G401 (cell line): ENCODE results near the gene HTRA3. TPM values are rescaled to one million over a fixed set of nuclear protein-coding genes. Genes with fewer than 3 reads are reported as not detected.
A peak's percentile ranks its signal among the peaks of the same experiment; 100 is the strongest.

Source experiments
- DNase-seq: peaks from one replicate; pipeline ENCODE4 v3.0.0-alpha.2; 2015; ENCODE audit warnings: low spot score
- in situ Hi-C: cut with HindIII; loops from 2 replicates; pipeline ENCODE4 v1.10.0; 2016; ENCODE audit warnings: low sequenced_read_pairs, mixed read lengths
- total RNA-seq: library from RNA; depleted of rRNA; stranded (reverse); fragments of >200 nt; shearing (Covaris generic); gene quantifications from 2 replicates; pipeline ENCODE4 v1.2.3, GENCODE V29; 2014

The HTRA3 gene
- total RNA-seq, 1 experiment from 2014 or later = 0.14 TPM

DNA sequence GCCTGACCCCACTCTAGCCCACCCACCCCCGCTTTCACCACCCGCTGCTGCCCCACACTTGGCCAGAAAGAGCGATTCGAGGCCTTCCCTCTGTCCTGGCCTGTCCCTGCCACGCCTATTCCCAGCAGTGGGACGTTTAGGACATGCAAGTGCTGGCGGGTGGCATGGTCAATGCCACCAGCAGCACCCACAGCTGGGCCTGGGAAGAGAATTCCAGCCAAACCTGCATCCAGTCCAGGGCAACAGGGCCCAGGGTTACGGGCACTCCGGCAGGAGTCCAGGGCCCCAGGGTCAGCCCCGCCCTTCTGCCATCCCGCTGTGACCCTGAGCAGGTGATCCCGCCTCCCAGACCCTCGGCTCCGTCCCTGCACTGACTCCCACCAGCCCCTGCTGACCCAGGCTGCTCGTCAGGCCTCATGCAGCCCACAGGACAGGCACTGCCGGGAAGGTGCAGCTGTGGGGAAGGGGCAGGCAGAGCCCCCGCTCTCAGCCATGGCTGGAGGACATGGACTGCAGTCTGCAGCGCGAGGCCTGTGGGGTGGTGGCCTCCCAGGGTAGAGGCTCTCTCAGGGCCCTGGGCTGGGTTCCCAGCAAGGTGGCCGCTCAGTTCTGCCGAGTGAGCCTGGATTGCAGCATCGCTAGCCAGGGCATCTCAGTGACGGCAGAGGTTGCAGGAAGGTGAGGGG lies 6.8 kb upstream of the HTRA3 start:
- DNase-seq = no peak
- in situ Hi-C loops = no loop called here

DNA sequence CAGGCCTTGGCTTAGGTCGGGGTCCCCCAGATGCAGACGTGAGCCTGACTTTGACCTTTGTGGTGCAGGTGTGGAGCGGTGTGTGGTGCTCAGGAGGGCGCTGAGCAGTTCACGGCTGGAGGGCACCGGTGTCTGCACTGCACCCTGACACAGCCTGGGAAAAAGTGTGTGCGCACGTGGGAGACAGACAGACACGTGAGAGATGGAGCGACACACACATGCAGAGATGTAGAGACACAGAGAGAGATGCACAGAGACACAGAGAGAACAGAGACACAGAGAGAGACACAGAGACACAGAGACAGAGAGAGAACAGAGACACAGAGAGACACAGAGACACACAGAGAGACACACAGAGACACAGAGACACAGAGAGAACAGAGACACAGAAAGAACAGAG lies 6.2 kb upstream of the HTRA3 start:
- in situ Hi-C loops = no loop called here
- no peak for DNase-seq

DNA sequence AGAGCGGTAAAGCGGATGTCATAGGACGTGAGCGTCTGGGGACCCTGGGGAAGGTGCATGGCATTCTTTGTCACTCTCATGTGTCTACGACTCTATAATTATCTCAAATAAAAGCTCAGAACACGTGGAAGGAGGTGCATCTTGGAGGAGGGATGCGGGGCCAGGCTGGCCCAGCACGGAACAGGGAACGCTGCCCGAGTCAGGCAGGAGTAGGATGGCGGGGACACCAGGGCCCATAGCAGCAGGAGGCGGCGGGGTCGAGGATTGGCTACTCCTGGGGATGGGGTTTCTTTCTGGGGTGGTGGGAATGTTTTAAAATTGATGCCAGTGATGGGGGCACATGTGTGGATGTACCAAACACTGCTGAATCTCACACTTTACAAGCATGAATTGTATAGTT lies 5.4 kb upstream of the HTRA3 start:
- no peak for DNase-seq
- in situ Hi-C loops = no loop called here

DNA sequence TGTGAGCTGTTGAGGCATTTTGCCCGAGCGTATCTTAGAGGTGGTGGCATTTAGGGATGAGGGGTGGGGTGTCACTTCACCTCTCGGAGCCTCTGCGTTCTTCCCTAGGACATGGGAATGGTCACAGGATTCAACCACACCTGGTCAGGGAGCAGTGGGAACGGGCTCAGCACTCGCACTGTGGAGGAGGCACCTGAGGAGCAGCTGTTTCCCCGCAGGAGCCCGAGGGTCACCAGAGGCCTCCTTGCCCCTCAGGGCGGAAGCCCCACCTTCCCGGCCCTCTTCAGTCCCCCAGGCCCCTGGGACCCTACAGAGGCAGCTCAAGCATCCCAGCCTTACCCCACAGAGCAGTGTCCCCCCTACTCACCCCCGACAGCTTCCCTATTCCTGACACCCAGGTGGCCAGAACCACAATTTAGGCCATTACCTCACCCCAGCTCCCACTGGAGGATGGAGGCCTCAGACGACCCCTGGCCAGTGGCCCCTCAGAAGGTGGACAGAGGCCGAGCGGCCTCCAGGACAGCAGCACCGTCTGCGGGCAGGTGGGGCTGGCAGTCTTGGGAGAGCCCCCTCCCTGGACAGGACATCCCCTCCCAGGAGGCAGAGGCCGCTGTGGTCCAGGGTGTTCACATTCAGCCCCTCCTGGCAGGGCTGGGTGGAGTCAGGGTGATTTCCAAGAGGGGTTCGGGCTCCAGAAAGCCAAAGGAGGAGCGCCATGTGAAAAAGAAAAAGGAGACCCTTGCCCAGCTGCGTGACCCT lies 4.2 kb upstream of the HTRA3 start:
- in situ Hi-C loops = no loop called here
- no peak for DNase-seq

DNA sequence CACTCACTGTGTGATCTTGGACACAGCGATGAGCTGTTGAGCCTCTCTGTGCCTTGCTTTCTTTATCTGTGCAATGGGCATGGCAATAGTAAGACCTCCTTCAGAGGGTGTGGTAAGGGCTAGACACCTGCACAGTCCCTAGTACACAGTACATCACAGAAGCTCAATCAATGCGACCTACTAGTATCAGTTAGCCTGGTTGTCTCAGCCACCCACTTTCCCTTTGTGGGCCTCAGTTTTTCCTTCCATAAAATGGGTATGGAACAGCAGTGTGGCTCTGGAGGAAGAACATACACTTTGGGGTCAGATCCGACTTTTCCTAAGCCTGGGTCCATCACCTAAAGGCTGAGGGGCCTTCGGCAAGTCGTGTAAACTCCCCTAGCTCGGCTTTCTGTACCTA lies 3.5 kb upstream of the HTRA3 start:
- DNase-seq = no peak
- in situ Hi-C loops = no loop called here

DNA sequence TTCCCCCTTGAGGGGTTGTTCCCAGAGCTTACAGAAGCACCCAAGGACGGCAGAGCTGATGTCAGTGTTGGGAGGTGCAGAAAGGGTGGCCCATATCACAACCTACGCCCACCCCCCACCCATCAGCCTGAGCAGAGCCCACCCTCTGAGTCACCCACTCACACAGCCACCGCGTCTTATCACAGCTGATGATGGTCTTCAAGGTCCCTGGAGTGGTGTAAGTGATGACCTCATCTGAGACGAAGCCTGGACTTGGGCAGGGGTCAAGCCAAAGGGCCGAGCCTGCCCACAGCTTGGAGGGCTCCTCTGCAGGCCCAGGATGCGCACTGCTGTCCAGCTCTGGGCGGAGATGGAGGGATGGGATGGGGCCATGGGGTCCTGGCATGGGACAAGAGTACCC lies 3.0 kb upstream of the HTRA3 start:
- in situ Hi-C loops = no loop called here
- DNase-seq = no peak

DNA sequence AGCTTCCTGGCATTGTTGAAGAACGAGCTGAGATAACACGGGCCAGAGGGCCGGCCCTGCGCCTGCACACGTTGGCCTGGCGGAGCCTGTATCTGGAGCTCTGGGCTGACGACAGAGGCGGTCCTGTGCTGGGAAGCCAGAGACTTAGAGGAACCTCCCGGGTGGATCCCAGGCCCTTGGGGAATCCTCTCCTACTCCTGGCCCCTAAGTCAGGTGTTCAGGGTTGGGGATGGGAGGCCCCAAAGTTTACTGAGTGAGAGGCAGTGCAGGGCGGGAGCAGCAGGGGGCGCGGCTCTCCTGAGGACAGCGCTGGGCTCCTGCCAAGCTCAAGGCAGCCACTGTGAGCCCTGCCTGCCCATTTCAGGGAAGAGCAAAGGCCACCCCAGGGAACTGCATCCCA lies 2.5 kb upstream of the HTRA3 start:
- no peak for DNase-seq
- in situ Hi-C loops = no loop called here

DNA sequence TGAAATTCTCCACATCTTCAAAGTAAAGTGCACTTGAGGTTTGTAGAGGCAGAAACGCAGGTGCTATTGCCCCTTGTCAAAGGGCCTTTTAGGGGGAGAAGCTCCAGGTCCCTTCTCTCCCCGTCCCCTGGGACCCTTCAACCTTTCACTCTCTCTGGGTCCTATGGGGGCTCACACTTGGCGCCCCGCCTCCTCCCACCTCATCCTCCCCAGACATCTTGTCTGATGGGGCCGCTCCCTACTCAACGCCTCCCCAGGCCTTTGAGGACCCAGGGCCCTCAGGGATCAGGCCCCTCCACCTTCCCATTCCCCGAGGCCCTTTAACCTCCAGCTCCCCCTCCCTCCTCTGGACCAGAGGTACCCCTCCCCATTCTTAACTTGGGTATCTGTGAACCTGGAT lies 1.3 kb upstream of the HTRA3 start:
- DNase-seq = no peak
- in situ Hi-C loops = no loop called here

DNA sequence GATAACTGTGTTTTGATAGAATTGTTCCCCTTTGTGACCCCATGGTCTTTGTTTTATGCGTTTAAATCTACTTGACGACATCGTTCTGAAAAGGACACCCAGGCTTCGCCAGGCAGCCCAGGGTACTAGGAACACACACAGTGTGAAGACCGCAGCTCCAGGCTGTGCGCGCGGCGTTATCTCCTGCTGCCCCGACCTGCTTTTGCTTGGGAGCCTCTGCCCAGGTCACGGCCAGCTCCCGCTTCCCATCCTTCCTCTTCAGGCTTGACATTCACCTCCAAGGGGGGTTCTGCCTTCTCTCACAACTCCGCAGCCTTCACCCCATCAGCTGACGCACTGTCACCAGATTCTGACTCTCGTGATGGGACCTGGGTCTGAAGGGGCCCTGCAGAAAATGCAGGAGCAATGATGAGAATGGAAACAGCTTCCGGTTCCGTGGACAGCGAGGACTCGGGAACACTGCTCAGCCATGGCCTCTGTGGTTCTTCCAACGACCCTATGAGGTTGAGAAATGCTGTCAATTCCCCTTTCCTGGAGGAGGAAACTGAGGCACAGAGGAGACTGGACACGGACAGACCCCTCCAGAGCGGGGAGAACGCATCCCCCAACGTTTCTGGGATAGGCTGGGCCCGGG lies 536 bp upstream of the HTRA3 start:
- in situ Hi-C loops = no loop called here
- no peak for DNase-seq

DNA sequence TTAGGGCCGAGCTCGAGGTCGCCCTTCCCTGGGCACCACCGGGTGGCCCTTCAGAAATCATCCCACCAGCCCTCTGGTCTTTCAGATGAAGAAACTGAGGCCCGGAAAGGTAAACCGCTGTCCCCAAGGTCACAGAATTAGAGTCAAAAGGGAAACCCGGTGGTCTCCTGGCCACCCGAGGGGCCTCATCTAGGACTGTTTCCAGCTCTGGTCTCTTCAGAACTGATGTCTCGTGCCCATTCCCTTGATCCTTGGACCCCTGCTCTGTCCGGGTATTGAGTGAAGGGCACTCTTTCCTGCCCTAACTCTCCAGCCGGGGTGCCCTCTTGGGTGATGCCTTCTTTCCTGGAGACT lies 841 bp downstream of the HTRA3 start:
- in situ Hi-C loops = no loop called here
- DNase-seq = no peak

DNA sequence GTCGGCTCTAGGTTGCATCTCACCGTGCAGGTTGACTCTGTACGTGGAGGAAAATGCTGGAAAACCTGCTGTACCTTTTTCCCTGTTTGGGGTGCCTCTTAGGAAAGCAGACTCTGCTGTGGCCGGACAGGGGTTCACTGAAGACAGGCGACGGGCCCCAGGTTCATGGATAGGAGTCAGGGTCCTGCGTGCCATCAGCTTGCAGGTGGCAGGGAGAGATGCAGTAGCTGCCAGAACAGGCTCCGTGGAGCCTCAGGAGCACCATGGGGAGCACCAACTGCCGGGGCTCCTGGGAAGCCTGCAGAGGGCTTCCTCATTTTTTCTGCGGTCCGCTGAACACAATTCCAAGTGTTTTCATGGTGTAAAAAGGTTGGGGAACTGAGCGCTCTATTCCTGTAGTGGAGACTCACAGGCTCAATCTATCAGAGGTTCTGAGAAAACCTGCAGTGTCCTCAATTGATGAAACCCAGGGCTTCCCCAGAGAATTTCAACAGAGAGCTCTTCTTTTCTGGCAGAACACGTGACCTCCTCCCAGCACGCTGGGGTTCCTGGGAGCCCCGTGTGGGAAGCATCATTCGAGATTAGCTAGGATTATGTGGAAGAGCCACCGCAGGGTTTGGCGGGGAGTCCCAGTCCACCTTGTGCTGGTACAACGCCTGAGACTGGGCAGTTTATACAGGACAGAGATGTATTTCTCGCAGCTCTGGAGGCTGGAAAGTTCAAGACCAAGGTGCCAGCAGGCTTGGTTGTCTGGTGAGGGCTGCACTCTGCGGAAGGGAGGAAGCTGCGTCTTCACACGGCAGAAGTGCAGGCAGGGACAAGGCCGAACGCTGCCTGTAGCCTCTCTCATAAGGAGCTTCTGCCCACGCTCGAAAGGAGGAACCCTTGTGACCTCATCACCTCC lies 1.6 kb downstream of the HTRA3 start:
- DNase-seq = no peak
- in situ Hi-C loops = no loop called here

DNA sequence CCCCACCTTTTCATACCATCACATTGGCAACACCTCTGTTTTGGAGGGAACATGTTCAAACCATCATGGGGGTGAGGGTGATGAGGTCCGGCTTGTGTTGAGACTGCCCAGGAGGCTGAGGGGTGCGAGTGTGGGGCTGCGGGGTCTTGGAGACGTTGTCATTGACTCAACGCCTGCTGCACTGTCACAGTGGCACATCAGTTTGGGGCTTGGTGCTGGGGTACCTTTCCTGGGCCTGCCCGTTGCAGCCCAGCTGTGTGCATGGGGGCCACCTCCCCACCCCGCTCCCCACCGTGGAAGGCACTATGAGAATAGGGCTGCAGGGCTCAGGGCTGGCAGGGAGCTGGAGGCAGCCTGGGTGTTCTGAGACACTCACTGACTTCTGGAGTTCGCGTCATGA lies 2.3 kb downstream of the HTRA3 start:
- in situ Hi-C loops = no loop called here
- no peak for DNase-seq

DNA sequence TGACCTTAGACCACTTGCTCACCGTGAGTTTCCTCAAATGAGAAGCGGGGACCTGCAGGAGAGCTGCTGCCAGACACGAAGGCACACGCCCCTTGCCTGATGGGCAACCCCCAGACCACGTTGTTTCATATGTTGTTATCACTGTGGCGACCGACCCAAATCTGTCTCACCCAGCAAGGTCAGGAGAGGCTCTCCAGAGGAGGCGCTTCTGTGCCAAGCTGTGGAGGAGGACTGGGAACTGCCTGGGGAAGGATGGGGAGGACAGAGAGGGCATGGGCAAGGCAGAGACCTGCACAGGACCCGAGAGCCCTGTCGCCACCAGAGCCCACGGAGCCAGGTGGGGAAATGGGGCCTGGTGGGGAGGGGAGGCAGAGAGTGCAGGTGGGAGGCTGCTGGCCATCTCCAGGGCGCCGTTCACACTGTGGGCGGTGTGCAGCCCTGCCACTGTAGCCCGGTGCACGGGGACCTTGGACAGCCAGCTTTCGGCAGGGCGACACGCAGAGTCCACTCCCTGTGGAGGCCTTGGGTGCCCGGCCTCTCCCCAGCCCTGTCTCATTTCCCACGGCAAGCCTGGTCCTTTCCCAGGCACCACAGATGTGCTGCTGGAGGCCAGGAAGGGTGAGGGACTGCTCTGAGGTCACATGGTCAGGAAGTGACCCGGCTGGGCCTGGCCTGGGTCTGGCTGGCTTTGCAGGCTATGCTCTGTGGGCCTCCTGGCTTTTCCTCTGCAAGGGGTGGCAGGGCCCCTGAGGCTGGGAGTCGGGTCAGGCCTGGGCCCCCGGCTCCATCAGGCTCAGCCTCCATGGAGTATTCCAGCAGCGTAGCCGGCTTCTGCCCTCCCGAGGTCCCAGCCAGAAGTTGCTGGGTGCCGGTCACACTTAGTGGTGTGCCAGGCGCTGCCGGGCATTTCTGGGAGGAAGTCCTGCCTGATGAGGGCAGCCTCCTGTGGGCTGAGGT lies 3.2 kb downstream of the HTRA3 start:
- DNase-seq = no peak
- in situ Hi-C loops = no loop called here

DNA sequence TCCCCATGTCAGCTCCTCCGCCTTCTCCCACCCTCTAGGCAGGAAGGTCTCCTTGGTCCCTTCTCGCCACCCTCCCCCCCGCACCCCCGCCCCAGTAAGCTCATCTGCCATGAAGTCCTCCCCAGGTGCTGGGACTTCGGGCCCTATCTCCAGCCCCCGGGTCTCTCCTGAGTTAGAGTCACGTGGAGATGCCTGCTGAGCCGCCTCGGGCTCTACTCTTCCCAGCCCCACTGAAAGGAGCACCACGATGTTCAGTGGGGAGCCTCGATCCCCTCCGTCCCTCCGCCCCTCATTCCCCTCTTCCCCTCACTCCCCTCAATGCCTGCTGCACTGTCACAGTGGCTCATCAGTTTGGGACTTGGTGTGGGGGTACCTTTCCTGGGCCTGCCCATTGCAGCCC lies 3.9 kb downstream of the HTRA3 start:
- DNase-seq = no peak
- in situ Hi-C loops = no loop called here

DNA sequence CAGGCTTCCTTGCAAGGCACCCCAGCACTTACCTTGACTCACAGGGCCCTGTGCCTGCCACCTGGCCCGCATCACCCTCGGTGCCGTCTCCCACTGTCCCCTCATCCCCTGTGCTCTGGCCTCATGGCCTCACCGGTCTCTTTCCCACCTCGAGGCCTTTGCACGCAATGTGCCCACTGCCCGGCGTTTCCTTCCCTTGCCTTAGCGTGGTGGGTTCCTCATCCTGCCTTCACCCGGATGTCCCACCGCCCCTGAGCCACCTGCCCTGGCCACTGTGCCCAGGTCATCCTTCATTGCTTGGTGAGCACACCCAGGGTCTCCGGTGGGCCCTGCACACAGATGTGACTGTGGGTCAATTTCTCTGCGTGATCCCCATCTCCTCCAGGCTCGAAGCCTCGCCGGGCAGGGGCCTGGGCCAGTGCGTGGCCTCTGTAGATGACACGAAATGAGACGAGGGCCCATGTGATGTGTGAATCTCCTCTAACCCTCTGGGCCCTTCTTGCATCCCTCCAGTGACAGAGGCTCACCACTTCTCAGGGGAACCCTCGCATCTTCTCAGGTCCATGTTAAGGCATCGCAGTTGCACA lies 4.6 kb downstream of the HTRA3 start:
- DNase-seq = no peak
- in situ Hi-C loops = no loop called here

DNA sequence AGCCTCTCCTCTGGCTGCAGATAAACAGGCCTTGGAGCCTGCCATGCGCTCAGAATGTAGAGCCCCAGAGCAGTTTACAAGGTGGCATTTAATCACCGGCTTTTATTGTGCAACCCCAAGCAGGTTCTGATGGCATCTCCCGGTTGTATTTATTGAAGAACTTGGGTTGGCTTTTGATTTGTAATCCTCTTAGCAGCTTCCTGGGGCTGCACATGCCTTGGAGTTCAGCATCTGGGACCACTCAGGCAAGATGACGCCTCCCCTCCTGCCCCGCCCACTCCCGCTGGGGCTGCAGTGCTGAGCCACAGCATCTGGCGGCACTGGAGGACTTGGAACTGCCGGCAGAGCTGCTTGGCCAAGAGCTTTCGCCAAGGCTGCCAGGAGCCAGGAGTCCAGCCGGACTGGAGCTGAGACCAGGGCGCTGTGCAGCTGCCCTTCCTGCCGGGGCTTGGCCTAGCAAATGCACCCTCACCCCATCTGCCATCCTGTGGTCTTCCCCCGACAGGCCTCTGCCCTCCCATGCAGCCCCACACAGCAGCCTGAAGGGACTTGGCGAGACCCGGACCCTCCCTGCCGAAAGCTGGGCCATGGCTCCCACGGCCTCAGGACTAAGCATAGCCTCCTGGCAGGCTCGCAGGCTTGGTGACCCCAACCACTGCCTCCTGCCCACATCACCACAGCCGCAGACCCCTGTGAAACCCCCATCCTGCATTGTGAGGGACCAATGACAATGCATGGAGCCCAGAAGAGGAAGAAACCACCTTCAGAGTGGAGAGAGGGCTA lies 5.4 kb downstream of the HTRA3 start:
- peak; percentile 8 for DNase-seq
- in situ Hi-C loops = no loop called here

DNA sequence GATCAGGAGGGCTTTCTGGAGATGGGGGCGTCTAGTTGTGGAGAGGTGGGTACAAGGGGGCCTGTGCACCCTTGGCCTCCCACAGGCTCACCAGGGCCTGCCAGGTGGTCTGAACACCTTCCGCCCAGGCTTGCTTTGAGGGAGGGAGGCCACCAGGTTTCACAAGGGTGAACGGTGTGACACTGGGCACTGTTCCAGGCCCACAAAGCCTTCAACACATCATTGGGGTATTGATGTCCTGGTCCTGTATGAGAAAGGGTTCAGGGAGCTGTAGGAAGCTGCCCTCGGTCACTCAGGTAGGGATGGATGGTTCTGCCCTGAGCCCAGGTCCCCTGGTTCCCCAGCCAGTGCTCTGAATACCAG lies 6.0 kb downstream of the HTRA3 start:
- no peak for DNase-seq
- in situ Hi-C loops = no loop called here
